GM18520 (cell line): ENCODE measurements around the gene MYO7B.
"Not testable (repeated sequence)": the region's sequence is repeated elsewhere in the genome, so short reads cannot be mapped to it uniquely, and the experiment has no call there.

Experiments
- ATAC-seq: cut with Tn5 transposase; IDR thresholded peaks from one replicate; pipeline ENCODE4 v1.9.1; 2021; ENCODE audit not compliant: unreplicated experiment

Gene MYO7B

GRCh38 chr2:127523269-127523939 is 12.1 kb upstream of the MYO7B start:
- no peak for ATAC-seq

- ATAC-seq, result not testable (repeated sequence)
These were observed 11.2 kb upstream of the MYO7B start for GRCh38 chr2:127524198-127524834.

GRCh38 chr2:127525691-127526131 is 9.8 kb upstream of the MYO7B start:
- no peak for ATAC-seq

- ATAC-seq, result peak; percentile 76
These were observed 9.1 kb upstream of the MYO7B start, which contains the start of gene IWS1 for GRCh38 chr2:127526132-127527000. IWS1 (minus strand) TSS chr2:127526489; CDS start chr2:127526208, 281 bp downstream.

DNA sequence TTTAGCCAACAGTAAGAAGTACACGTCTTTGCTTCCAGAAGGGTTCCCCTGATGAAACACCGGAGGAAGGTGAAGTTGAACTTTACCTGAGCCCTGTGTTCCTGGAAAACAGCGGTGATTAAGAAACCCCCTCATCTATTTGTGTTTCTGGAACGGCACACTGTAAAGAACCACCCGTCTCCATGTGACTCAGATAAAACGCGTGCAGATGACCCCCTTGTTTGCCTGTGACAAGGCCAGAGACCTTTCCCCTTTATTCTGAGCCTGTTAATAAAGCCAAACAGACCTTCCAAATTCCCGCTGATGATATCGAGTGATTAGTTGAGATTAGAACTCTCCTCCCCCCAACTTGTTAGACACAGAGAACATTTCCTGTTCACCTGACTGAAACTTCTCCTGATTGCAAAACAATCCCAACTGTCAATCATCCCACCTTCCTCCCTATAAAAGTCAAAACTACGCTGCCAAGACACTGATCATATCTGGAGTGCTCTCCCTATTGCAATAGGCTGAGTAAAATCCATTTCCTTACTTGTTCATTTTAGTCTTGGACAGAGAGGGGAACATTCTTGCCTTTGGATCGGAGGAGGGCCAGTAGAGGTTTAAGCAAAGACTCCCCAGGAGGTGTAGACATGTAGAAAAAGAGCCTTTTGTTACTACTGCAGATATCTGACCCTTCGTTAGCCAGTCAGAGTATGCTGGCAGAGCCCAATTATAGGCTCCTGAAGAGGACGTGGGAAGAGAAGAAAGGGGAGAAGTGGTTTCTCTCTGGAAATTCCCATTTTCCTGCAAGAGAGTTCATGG is 8.3 kb upstream of the MYO7B start:
- ATAC-seq, result no peak

GRCh38 chr2:127528487-127528886 is 7.0 kb upstream of the MYO7B start:
- ATAC-seq, result no peak

GRCh38 chr2:127529416-127529815 is 6.1 kb upstream of the MYO7B start:
- not testable (repeated sequence) for ATAC-seq

DNA sequence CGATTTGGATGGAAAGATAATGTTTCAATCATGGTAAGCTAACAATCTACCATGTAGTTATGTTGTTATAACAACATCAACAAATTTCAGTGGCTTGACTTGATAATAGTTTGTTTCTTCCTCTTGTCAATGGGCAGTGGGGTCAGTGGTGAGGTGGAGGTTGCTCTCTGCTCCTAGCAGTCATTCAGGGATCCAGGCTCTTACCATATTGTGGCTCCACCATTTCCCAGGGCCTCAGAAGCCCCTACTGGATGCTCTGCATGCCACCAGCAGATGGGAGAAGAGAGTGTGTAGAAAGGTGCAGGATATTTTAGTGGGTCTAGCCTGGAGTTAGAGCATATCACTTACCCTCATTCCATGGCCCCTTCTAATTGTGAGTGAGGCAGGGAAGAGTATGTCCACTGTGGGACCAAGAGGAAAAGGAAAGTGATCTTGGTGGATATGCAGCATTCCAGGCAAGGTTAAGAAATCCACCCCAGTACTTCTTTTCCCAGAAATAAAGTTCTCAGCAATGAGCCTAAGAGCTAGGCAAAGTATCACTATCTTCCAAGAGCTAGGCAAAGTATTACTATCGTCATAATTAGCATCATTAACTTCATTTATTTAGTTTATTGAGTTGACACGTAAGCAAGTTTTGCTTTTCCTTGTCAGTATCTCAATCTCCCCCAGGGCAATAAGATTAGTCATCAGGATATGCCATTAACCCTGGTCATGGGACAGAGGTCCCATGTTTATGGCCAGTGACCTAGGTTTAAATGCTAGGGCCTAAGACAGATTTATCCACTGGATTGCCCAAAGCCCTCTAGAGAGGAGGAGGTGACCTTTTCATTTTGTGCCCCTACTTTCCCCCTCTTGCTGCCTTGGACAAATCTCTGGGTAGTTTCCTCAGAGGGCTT is 5.0 kb upstream of the MYO7B start:
- no peak for ATAC-seq

GRCh38 chr2:127531221-127531648 is 4.2 kb upstream of the MYO7B start:
- no peak for ATAC-seq

- ATAC-seq, result no peak
These were observed 3.2 kb upstream of the MYO7B start for GRCh38 chr2:127532296-127532695.

GRCh38 chr2:127535918-127536317 is 435 bp downstream of the MYO7B start:
- ATAC-seq, result no peak

GRCh38 chr2:127536707-127537541 is 1.4 kb downstream of the MYO7B start:
- ATAC-seq, result no peak

DNA sequence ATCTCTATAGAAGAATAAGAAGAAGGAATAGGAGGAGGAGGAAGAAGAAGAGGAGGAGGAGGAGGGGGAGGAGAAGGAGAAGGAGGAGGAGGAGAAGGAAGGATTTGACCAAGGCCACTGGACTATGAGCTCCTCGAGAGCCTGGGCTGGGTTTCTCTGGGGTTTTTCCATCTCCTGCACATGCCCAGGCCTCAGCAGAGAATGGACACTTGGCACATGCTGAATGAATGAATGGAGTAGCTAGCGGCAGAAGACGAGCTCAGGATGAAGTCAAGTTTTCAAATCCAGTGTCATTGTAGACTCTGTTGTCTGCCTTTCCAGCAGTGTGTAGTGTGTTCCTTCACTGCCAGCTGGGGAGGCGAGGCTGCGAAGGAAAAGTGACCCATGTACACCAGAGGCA is 2.2 kb downstream of the MYO7B start:
- ATAC-seq, result no peak

DNA sequence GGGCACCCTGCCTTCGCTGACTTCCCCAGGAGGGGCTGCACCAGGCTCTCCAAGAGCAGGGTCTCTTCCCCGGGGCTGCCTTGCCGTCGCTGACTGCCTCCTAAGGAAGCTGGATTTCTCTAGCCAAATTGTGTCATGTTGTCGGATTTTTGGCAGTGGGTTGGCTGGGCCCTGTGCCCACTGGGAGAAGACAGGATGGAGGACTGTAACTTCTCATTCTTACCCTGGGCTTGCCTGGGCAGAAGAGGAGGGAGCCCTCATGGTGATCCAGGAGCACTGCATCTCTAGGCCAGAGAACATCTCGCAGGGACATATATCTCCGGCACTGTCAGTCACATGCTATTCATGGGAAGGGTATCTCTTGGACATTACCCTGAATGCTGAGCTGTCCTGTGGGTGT is 6.3 kb downstream of the MYO7B start:
- no peak for ATAC-seq

DNA sequence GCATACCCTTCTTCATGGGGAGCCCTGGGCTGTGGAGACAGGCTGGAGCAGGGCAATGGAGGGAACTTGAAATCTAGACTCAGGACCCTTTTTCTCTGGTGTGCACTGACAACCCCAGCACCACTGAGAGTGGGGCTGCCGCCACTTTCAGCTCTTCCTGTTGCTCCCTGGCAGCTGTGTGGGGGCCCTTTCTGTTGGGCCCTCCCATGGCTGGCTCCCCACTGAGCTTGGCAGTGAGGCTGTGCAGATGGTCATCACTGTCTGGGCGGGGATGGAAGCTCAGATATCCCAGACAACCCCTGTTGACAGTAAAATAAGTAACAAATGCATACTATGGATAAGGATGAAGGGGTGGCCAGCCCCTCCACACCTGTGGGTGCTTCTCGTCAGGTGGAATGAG is 6.7 kb downstream of the MYO7B start:
- no peak for ATAC-seq

GRCh38 chr2:127543013-127543501 is 7.6 kb downstream of the MYO7B start:
- ATAC-seq, result not testable (repeated sequence)

- ATAC-seq, result no peak
These were observed 9.7 kb downstream of the MYO7B start for GRCh38 chr2:127545189-127545588.

- no peak for ATAC-seq
These were observed 10.3 kb downstream of the MYO7B start for GRCh38 chr2:127545796-127546195.

DNA sequence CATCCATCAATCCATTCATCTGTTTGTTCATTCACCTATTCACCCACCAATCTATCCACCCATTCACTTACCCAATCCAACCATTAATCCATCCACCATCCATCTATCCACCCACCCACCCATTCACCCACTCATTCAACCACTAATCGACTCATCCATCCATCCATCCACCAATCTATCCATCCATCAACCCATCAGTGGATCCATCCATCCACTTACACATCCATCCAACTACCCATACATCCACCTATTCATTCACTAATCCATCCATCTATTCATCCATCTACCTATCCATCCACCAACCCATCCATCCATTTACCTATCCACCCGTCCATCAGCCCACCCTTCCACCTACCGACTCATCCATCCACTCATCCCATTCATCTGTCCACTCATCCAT is 11.3 kb downstream of the MYO7B start:
- no peak for ATAC-seq
